ENCODE data around the gene AIFM2.

AIFM2 gene

DNA sequence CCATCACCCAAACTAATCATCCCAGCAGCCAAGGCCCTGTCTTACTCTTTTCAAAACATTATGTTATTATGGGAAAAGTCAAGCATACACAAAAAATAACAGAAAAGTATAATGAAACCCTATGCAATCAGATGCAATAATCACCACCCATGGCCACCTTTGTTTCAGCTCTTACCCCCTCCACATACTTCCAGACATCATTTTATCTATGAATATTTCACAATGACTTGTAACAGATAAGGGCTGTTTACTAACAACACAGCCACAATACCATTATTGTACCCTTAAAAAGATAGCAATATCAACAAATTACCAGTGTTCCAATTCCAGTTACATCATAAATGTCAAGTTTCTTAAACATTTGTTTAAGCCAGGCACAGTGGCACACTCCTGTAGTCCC lies 35.2 kb downstream of the AIFM2 start:
- Histone ChIP-seq H3K4me2 (ENCODE audit: low read length) (no peak overlapping the region), H3K27me3 (ENCODE audit: control insufficient read depth, low read length) (peaks cover 15% of the 10 kb centered on the region), H3K9me2 (replicated peaks; ENCODE audit: control insufficient read depth, low read length) (no peaks in the 10 kb centered on the region), H3K36me3 (ENCODE audit: control insufficient read depth, low read length) (no peaks in the 10 kb centered on the region), H3K9me3 (ENCODE audit: control insufficient read depth, insufficient read depth, low read length) (no peaks in the 10 kb centered on the region), H3F3A (ENCODE audit: control insufficient read depth, insufficient read depth) (no peaks in the 10 kb centered on the region), H3K79me2 (ENCODE audit: control insufficient read depth, low read length) (no peaks in the 10 kb centered on the region), H3K27ac (ENCODE audit: low read depth, low read length) (no peak overlapping the region), H4K20me1 (ENCODE audit: control insufficient read depth, insufficient read depth, low read depth, low read length) (no peaks in the 10 kb centered on the region), H3K4me1 (ENCODE audit: control insufficient read depth, low read length) (no peaks in the 10 kb centered on the region), H3K4me3 (ENCODE audit: low read length) (no peak overlapping the region)
- TF ChIP-seq, protein P1, sequence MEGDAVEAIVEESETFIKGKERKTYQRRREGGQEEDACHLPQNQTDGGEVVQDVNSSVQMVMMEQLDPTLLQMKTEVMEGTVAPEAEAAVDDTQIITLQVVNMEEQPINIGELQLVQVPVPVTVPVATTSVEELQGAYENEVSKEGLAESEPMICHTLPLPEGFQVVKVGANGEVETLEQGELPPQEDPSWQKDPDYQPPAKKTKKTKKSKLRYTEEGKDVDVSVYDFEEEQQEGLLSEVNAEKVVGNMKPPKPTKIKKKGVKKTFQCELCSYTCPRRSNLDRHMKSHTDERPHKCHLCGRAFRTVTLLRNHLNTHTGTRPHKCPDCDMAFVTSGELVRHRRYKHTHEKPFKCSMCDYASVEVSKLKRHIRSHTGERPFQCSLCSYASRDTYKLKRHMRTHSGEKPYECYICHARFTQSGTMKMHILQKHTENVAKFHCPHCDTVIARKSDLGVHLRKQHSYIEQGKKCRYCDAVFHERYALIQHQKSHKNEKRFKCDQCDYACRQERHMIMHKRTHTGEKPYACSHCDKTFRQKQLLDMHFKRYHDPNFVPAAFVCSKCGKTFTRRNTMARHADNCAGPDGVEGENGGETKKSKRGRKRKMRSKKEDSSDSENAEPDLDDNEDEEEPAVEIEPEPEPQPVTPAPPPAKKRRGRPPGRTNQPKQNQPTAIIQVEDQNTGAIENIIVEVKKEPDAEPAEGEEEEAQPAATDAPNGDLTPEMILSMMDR (IDR thresholded peaks at IDR 0.05; ENCODE audit: low read depth, low read length, poor library complexity, severe bottlenecking), result no peak
- no peak for TF ChIP-seq EZH2phosphoT487 (IDR thresholded peaks at IDR 0.05; ENCODE audit: borderline replicate concordance, low read length)

DNA sequence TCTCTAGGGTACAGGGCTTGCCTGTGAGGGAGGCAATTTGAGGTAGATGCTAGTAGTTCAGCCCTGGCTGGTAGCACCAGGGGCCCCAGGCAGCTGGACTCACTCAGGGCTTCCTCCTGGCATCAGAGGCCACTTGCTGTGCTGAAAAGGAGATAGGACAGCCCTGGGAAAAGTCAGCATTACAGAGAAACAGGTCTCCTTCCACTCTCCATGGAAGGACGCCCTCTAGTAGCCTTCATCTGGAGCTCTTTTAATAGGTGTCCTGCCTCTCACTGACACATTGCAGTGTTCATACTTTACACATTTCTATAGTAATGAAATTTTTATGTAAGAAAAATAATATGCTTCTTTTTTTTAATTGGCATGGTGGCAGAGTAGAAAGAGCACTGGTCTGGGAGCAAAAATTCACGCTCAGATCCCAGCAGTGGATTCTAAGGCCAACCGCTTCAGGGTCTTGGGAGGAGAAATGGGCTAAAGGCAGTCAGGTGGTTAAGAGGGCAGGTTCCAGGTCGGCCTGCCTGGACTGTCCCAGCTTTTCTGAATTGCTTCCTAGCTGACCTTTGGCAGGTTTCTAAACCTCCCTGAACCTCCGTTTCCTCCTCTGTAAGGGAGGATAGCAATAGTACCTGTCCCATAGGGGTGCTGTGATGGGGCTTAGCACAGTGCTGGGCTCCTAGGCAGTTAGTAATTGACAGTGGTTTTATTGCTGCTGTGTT lies 35.8 kb downstream of the AIFM2 start:
- no peaks in the 10 kb centered on the region for H3K9me2 ChIP-seq (replicated peaks; ENCODE audit: control insufficient read depth, low read length)
- peaks cover 15% of the 10 kb centered on the region for H3K27me3 ChIP-seq (ENCODE audit: control insufficient read depth, low read length)
- H4K20me1 ChIP-seq (ENCODE audit: control insufficient read depth, insufficient read depth, low read depth, low read length), result no peaks in the 10 kb centered on the region
- no peaks in the 10 kb centered on the region for H3K9me3 ChIP-seq (ENCODE audit: control insufficient read depth, insufficient read depth, low read length)
- H3K4me1 ChIP-seq (ENCODE audit: control insufficient read depth, low read length), result no peaks in the 10 kb centered on the region
- no peak overlapping the region for H3K27ac ChIP-seq (ENCODE audit: low read depth, low read length)
- no peaks in the 10 kb centered on the region for H3K79me2 ChIP-seq (ENCODE audit: control insufficient read depth, low read length)
- no peak overlapping the region for H3K4me2 ChIP-seq (ENCODE audit: low read length)
- no peaks in the 10 kb centered on the region for H3F3A ChIP-seq (ENCODE audit: control insufficient read depth, insufficient read depth)
- TF ChIP-seq, protein P1 (IDR thresholded peaks at IDR 0.05; ENCODE audit: low read depth, low read length, poor library complexity, severe bottlenecking), result no peak
- H3K4me3 ChIP-seq (ENCODE audit: low read length), result no peak overlapping the region
- H3K36me3 ChIP-seq (ENCODE audit: control insufficient read depth, low read length), result no peaks in the 10 kb centered on the region

GRCh38 chr10:70096016-70096704 lies 36.5 kb downstream of the AIFM2 start:
- no peaks in the 10 kb centered on the region for H4K20me1 ChIP-seq (ENCODE audit: control insufficient read depth, insufficient read depth, low read depth, low read length)
- H3K27ac ChIP-seq (ENCODE audit: low read depth, low read length), result no peak overlapping the region
- no peak for TF ChIP-seq EZH2phosphoT487 (IDR thresholded peaks at IDR 0.05; ENCODE audit: borderline replicate concordance, low read length)
- TF ChIP-seq, protein P1 (IDR thresholded peaks at IDR 0.05; ENCODE audit: low read depth, low read length, poor library complexity, severe bottlenecking), result no peak
- H3K36me3 ChIP-seq (ENCODE audit: control insufficient read depth, low read length), result no peaks in the 10 kb centered on the region
- no peaks in the 10 kb centered on the region for H3K79me2 ChIP-seq (ENCODE audit: control insufficient read depth, low read length)
- no peak overlapping the region for H3K4me3 ChIP-seq (ENCODE audit: low read length)
- no peaks in the 10 kb centered on the region for H3K9me2 ChIP-seq (replicated peaks; ENCODE audit: control insufficient read depth, low read length)
- H3F3A ChIP-seq (ENCODE audit: control insufficient read depth, insufficient read depth), result no peaks in the 10 kb centered on the region
- peaks cover 15% of the 10 kb centered on the region for H3K27me3 ChIP-seq (ENCODE audit: control insufficient read depth, low read length)
- H3K4me1 ChIP-seq (ENCODE audit: control insufficient read depth, low read length), result no peaks in the 10 kb centered on the region
- no peaks in the 10 kb centered on the region for H3K9me3 ChIP-seq (ENCODE audit: control insufficient read depth, insufficient read depth, low read length)
- H3K4me2 ChIP-seq (ENCODE audit: low read length), result no peak overlapping the region

All from DOHH2 (cell line).